Sigmoid colon (tissue), 4 donors: ENCODE measurements around the gene LIN7B.

Experiments used
- EP300 ChIP-seq, 4 donors: sonication (generic); formaldehyde crosslinking; IDR thresholded peaks; one replicate each; pipeline ENCODE4 v1.6.1; 2017; ENCODE audit warnings: antibody characterized with exemption in 4 of 4
- POLR2AphosphoS5 ChIP-seq, 4 donors: sonication (generic); formaldehyde crosslinking; IDR thresholded peaks; one replicate each; pipeline ENCODE4 v1.6.1; 2017; ENCODE audit warnings: antibody characterized with exemption in 4 of 4
- TF ChIP-seq, protein P1 (sequence below), 4 experiments: fragments of 450-650 bp in 3 of 4; fragments of 200-600 bp in 1 of 4; IDR thresholded peaks; one replicate each; pipeline ENCODE4 v1.5.1; 2016 to 2019; ENCODE audit warnings: antibody characterized with exemption in 4 of 4, mild to moderate bottlenecking in 3 of 4, moderate library complexity in 2 of 4

DNA sequence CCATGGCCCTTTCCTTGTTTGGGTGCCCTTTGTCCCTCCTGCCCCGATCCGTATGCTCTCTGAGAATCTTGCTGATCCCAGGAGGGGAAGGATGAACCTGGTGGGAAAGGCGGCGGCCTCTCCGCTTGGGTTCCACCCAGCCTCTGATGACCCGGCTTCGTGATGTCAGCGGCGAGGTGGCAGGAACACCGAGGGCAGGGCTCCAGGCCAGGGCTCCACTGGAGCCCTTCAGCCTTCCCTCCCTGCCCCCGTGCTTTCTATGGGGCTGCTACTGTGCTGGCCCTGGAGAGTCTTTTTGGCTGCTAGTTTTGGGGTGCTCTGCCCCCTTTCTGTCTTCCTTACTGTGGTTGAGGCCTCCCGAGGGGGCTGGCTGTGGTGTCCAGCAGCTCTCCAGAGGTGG lies 11.9 kb upstream of the LIN7B start:
- TF ChIP-seq, protein P1, sequence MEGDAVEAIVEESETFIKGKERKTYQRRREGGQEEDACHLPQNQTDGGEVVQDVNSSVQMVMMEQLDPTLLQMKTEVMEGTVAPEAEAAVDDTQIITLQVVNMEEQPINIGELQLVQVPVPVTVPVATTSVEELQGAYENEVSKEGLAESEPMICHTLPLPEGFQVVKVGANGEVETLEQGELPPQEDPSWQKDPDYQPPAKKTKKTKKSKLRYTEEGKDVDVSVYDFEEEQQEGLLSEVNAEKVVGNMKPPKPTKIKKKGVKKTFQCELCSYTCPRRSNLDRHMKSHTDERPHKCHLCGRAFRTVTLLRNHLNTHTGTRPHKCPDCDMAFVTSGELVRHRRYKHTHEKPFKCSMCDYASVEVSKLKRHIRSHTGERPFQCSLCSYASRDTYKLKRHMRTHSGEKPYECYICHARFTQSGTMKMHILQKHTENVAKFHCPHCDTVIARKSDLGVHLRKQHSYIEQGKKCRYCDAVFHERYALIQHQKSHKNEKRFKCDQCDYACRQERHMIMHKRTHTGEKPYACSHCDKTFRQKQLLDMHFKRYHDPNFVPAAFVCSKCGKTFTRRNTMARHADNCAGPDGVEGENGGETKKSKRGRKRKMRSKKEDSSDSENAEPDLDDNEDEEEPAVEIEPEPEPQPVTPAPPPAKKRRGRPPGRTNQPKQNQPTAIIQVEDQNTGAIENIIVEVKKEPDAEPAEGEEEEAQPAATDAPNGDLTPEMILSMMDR (IDR thresholded peaks at IDR 0.05): no peak
- TF ChIP-seq POLR2AphosphoS5 (IDR thresholded peaks at IDR 0.05): no peak
- no peak for TF ChIP-seq EP300 (IDR thresholded peaks at IDR 0.05)
